Right lobe of liver (tissue), 4 donors: ENCODE data around the gene RNASE8.

Experiments
- POLR2A ChIP-seq: fragments of 450-650 bp; IDR thresholded peaks from one replicate; pipeline ENCODE4 v1.6.1; 2017; ENCODE audit warnings: antibody characterized with exemption, mild to moderate bottlenecking
- TF ChIP-seq, protein P1 (sequence below), 4 donors: fragments of 200-600 bp in 3 of 4; fragments of 450-650 bp in 1 of 4; IDR thresholded peaks; one replicate each; pipeline versions ENCODE4 v1.5.1 to v1.8.0; 2016 to 2022; ENCODE audit warnings: antibody characterized with exemption in 4 of 4, mild to moderate bottlenecking in 2 of 4
- donor health status: DM: no; HTN: no; CAD: no.
- donor health status: DM: no; HTN: no; CAD: no.
- donor health status: DM: no; HTN: yes; CAD: no.

DNA sequence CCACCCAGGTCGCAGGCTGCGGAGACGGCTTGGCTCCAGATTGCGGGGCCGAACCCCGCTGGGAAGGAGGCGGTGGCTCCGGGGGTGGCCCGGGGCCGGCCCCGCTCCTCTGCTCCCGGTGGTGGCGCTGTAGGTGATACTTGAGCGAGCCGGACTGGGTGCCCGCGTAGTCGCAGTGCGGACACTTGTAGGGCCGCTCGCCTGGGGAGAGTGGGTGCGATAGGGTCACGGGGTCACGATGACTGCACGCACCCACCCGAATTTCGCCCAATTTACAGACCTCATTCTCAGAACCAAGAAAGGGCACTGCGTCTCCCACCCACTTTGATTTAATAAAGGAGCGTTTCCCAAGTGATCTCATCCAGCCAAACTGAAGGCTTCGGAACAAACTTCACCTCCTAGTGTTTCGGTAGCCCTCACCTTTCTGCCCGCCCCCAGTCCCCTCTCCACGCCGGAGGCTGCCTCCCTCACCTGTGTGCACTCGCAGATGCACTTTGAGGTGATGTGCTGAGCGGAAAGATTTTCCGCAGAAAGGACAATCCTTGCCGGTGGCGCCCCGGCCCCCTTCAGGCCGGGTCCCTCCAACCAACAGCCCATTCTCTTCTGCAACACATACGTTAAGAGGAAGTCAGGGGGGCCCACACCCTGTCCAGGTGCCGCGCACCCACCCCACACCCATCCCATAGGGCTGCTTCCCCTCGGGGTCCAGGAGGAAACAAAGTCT is 33.5 kb downstream of the RNASE8 start:
- TF ChIP-seq, protein P1, sequence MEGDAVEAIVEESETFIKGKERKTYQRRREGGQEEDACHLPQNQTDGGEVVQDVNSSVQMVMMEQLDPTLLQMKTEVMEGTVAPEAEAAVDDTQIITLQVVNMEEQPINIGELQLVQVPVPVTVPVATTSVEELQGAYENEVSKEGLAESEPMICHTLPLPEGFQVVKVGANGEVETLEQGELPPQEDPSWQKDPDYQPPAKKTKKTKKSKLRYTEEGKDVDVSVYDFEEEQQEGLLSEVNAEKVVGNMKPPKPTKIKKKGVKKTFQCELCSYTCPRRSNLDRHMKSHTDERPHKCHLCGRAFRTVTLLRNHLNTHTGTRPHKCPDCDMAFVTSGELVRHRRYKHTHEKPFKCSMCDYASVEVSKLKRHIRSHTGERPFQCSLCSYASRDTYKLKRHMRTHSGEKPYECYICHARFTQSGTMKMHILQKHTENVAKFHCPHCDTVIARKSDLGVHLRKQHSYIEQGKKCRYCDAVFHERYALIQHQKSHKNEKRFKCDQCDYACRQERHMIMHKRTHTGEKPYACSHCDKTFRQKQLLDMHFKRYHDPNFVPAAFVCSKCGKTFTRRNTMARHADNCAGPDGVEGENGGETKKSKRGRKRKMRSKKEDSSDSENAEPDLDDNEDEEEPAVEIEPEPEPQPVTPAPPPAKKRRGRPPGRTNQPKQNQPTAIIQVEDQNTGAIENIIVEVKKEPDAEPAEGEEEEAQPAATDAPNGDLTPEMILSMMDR (IDR thresholded peaks at IDR 0.05) = no peak
- TF ChIP-seq POLR2A = no peak
